ENCODE results near the gene NATD1.

NATD1 gene, protein sequence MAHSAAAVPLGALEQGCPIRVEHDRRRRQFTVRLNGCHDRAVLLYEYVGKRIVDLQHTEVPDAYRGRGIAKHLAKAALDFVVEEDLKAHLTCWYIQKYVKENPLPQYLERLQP

DNA sequence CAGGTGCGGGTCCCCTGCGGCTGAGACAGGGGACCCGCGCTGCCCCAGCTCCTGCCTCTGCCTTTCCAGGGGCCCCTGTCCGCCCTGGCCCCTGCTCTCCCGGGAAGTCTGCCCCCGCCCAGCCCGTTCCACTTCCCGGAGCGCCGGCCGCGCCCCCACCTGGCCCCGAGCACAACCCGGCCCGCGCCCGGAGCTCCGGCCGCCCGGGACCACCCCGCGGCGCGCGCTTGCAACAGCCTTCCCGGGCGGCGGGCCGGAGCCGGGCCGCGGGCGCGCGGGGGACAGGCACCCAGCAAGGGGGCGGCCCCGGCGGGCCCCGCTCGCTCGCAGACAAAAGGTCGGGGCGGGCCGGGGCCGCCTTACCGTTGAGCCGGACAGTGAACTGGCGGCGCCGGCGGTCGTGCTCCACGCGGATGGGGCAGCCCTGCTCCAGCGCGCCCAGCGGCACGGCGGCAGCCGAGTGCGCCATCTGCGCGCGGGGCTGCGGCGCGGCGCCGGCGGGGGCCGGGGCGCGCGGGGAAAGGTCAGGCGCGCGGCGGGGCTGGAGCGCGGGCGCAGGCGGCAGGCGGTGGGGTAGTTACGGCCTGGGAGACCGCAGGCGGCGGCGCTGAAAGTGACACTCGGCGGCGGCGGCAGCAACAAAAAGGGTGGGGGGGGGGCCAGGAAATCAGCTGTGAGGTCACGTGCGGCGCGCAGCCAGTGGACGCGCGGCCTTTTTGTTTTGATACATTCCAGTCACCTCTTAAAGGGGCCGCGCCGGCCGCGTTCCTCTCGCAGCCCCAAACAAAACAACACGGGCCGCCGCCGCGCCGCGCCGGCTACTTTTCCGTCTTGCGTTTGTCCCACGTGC lies at the start of gene NATD1:
Gene NATD1 (minus strand): TSS at position 615 of the 850 bp plus-strand sequence. CDS start 146 bp downstream, at position 469.
- peak; percentile 94 for DNase-seq

DNA sequence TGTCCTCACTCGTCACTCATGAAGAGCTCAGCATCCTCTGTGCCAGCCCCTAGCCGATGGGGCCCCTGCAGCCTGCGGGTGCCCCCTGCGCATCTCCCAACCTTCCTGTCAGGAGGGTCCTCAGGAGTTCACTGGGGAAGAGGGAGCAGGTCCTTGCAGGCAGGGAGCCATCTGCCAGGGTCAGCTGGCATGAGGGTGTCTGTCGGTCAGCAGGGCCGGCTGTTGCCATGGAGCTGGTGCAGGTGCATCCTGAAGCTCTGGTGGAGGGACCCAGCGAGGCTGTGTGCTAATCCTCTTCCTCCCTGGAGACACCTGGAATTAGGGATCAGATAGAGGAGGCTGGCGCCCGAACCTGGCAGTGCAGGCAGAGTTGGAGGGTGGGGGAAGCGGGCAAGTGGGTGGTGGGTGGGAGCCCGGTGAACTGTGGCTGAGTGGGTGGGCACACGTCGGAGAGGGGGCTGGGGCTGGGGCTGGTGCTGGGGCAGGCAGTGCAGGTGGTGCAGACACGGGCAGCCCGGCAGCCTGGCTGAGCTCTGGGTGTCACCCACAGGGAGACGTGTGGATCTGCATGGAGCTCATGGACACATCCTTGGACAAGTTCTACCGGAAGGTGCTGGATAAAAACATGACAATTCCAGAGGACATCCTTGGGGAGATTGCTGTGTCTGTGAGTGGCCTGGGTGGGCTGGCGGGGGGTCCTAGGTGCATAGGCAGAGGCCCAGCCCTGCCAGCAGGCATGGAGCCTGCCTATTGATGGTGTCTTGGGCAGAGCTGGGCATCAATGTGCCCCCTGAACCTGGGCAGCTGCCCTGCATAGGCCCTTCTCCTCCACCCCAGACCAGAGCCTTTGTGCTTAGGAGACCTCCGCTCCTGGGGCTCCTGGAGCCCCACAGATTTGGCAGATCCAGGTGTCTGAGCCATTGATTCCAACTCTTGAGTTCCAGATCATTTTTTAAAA lies 48.7 kb upstream of the NATD1 start:
- no peak for DNase-seq

DNA sequence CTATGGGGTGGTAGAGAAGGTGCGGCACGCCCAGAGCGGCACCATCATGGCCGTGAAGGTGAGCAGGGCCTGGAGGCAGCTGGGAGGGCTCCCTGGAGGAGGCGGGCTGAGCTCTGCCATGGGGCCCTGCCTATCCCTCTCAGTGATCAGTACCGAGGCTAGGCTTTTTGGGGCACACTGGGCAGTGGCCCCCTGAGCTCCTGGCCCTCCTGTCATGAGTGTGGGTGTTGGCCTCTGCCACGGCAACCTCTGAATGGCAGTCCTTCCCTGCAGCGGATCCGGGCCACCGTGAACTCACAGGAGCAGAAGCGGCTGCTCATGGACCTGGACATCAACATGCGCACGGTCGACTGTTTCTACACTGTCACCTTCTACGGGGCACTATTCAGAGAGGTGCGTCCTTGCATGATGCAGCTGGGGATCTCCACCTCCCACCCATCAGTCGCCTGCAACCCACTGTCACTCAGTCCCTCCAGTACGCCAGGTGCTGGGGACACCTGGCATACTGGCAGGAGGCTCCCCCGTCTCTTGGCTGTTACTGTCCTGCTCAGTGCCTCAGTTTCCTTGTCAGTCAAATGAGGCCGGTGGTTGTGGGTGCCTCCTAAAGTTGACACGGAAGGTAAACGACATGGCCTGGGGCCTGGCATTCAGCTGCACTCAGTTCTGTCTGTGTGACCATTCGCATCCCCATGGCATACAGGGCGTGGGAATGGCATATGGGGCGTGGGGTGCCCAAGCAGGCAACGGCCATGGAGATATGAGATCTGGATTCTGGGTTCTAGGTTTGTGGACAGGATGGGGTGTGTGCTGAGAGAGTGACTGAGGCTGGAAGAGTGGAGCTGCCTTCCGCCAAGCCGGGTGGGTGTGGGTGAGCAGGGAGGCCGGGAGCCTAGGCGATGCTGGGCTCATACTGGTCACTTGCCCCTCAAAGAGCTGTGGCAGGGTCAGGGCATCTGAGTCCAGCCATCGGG lies 47.7 kb upstream of the NATD1 start:
- DNase-seq: no peak

DNA sequence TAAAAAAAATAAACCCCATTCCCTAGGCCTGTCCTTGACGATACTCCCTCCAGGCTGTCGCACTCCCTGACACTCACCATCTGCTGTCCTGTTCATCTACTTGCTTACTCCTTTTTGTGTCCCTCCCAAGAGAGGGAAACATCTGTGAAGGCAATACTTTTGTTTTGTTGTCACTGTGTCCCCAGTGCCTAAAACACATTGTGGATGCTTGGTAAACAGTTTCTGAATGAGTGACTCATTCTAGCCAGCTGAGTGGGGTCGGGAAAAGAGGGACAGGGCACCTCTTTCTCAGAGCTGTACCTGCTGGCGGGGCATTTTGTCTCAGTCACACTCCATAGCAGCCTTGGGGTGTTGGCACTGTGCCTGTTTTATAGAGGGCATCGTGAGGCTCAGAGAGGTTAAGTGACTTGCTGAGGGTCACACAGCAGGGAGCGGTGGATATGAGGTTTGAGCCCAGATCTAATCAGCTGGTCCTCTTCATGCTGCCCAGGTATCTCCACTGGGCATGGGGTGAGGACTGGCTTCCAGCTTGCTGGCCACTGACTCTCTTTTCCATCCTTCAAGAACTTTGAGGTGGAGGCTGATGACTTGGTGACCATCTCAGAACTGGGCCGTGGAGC lies 46.9 kb upstream of the NATD1 start:
- no peak for DNase-seq

DNA sequence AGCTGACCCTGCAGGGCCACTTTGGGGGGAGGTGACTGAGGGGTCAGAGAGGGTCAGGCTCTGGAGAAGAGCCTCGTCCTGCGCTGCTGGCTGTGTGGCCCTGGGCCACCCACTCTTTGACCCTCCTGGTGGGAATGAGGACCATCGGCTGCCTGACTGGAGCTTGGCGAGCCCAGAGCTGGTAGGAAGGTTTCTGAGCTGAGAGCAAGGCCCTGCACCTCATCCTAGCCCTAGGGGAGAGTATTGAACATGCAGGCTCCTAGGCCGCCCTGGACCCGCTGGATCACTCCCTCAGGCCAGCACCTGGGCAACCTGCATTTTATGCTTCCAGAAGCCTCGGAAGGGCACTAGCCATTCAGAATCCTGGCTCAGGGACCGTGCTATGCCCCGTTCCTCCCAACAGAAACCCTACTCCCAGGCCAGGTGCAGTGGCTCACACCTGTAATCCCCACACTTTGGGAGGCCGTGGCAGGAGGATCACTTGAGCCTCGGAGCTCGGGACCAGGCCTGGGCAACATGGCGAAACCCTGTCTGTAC lies 45.8 kb upstream of the NATD1 start:
- no peak for DNase-seq

DNA sequence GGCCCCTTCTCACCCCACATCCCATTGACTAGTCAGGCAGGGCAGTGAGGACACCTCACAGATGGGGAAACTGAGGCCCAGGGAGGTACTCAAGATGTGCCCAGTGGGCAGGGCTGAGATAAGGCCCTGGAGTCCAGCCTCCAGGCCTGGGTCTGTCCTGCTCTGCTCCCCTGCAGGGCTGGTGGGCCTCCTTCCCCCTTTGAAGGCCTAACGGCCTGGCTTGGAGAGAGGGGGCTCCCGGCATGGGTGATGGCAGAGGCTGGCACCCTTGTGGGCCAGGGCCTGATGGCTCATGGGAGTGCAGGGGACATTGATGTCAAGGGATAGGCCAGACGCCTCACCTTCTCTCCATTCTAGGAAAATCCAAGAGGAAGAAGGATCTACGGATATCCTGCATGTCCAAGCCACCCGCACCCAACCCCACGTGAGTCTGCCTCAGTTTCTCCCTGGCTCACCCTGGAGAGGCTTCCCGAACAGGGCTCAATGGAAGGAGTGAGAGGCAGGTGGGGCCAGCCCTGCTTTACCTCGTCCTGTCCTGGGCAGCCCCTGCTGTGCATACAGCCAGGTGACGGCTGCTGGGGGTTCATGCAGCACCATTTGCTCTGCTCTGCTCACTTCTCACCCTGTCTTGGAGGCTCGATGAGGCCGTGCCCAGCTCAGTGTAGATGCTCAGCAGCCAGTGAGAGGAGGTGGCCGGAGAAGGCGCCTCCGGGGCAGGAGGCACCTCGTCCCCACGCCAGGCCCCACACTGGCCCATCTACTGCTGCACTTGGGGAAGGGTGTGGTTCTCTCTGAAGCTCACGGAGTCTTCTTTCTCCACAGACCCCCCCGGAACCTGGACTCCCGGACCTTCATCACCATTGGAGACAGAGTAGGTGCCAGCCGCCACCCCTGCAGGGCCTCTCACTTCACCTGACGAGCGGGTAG lies 45.1 kb upstream of the NATD1 start:
- no peak for DNase-seq

DNA sequence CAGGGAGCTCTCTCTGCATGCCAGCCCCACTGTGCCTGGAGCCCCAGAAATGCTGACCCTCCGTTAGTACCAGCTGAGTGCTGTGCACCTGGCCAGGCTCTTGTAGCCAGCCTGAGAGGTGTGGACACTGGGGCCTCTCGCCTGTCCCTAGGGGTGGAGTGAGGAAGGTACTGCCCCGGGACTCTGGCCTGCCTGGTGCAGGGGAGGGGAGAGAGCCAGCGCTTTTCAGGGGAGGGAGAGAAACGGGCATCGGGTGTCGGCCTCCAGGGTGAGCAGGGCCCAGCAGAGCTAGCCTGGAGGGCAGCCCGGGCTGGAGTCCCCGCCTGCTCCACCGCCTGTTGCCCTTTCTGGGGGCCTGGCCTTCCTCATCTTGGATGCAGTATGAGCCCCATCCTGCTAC lies 44.4 kb upstream of the NATD1 start:
- no peak for DNase-seq

DNA sequence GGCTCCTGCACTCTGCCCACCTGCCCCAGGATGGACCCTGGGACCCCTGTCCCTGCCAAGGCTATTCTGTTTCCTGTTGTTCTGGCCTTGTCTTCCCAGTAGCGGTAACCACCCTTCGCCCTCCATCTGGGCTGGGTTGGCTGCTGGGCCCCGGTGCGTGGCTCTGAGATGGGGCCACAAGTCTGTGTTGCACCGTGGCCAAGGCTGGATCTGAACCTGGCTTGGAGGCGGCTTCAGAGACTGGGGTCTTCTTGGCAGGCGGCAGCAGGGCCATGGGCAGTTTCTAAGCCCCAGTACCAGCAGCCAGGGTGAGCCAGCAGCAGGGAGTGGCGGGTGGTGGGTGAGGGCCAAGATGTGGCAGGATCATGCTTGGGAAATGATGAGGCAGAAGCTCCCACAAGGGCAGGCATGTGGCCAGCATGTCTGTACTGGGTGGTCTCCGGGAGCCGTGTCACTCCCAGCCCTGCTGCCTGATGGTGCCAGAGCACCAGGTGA lies 43.9 kb upstream of the NATD1 start:
- no peak for DNase-seq

DNA sequence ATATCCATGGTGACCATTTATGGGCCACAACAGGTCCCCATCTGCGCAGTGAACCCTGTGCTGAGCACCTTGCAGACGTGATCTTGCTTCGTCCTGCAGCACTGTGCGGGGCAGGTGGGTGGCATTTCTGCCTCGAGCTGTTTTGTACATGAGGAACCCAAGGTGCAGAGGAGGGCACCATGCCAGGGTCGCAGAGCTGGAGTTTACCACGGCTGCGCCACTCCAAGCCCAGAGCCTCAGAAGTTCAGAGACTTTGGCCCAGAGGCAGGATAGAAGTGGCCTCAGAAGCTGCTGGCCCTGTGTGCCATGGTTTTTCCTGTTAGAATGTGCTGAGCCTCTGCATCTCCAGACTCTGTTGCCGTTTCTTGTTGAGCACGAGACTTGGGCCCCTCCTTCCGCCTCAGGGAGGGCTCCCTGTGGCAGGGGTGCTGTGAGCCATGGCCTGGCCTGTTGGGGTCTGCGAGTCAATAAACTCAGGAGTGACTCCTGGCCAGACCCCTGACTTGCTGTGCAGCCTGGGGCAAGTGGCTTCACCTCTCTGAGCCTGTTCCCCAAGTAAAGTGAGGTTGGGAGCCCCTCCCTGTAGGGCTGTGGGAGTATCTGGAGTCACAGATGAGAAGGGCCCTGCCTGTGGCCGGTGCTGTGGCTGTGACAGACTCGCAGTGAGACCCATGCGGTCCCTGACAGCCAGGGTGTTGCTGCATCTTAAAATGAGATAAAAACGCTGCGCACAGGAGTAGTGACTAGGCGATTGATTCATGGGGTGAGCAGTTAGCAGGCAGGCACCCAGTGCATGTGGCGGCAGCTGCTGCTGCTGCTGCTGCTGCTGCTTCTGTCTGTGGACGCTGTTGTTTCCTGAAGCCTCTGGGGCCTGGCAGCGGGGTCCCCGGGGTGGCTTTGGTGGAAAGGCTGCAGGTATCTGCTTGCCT lies 43.2 kb upstream of the NATD1 start:
- no peak for DNase-seq

DNA sequence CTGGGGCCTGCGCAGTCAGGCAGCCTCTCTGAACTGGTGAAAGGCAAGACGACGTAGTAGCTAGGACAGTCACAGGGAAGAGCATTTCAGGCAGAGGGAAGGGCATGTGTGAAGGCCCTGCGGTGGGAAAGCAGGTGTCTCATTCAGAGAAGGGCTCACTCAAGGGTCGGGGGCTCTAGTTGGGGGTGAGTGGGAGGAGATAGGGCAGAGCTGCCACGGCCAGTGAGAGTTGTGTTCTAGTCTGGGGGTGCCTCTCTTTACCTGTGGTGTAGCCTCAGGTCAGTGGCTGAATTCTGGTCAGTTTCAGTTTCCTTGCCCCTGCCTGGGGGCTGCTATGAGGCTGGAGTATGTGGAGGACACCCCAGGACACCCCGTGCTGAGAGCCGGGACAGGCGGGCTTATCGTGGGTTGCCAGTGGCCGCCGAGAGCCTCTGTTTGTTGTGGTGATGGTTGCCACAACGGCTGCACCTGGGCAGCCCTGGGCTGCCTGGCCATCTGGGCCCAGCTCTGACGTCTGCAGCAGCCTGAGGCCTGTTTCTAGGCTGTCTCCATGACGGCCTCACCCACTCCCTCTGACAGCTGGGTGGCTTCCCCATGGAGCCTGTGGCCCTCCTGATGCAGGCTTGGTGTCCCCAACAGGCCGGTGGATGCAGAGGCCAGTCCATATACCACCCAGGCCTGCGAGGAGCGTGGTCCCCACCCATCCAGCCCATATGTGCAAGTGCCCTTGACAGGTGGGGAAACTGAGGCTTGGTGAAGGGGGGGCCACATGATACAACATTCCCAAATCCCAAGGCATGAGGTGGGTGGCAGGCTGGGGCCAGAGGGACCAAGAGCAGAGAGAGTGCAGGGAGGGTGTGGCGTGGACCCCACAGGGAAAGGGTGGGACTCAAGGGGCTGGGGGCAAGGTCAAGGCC lies 42.1 kb upstream of the NATD1 start:
- DNase-seq: peak; percentile 73

DNA sequence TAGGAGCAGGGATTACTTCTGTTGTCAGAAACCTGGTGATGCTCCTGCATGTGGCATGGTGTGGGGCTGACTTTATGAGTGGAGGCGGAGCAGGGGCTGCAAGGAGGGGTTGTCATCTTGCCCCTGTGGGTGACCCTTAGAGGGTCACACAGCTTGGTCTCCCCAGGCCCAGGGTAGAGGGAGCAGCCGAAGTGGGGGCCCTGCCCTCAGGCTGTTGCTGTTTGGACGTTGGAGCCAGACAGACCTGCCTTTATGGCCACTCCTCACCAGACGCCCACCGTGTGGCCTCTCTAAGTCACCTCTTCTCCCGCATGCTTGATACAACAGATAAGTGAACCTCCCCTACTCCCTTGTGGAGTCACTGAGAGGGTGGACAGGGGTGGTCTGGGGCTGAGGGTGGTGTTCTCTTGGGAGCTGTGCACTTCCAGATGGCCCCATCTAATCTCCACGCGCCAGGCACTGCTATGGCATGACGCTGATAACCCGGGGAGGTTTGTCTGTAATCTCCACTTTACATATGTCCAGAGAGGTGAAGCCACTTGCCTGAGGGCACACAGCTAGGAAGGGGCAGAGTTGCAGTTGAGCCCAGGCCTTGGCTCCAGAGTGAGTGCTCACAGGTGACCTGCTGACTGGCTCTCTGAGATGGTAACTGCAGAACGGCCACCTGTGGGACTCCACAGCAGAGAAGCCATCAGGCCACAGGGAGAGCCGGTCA lies 41.3 kb upstream of the NATD1 start:
- no peak for DNase-seq

DNA sequence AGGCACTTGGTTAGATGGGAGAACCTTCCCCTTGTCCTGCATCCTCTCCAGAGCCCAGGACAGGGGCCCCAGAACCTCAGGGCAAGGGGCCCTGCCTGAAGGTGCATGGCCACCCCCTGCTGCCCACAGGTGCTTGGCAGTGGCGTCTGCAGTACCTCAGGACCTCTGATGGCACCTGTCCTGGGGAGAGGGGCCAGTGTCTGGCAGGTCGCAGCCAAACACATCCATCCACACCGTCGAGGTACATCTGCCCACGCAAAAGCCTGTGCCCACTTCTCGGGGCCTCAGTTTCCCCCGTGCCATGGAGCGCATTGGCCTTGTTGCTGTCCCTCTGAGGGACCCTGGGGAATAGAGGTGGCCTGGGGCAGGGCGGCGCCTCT lies 40.6 kb upstream of the NATD1 start:
- no peak for DNase-seq

DNA sequence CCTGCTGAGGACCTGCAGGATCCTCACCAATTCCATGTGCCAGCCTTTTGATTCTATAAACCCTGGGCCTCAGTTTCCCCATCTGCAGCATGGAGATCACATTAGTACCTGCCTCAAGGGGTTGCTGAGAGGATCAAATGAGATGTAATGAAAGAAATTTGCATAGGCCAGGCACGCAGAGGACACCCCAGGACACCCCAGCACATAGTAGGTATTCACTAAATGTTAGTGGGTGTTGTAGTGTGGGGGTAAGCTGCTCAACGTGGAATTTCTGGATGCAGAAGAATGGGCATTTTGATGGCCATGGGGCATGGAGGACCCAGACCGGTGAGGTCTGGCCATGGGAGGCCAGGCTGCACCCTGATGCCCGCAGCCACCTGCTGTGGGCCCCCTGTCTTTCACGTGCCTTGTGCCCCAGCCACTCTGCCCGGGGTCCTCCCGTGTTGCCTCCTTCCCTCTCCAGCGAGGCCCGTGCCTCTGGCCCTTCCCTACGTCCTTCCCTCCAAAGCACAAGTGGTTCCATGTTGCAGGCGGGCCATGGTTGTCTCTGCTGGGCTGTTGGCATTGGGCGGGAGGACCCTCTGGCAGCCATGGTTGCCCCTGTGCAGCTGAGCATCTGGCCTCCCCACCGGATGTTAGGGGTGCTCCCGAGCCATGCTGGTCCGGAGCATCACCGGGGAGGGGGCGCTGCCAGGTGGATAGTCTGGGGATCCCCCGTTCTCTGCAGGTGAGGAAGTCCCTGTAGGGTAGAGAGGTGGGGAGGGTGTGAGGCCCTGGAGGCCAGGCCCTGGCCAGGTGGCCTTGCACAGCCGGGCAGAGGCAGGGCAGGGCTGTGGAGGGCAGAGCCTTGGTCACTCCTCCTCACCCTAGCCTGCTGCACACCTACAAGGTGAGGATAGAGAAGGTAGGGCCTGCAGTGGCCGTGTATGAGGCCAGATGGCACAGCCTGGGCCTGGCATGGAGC lies 39.9 kb upstream of the NATD1 start:
- DNase-seq: no peak

DNA sequence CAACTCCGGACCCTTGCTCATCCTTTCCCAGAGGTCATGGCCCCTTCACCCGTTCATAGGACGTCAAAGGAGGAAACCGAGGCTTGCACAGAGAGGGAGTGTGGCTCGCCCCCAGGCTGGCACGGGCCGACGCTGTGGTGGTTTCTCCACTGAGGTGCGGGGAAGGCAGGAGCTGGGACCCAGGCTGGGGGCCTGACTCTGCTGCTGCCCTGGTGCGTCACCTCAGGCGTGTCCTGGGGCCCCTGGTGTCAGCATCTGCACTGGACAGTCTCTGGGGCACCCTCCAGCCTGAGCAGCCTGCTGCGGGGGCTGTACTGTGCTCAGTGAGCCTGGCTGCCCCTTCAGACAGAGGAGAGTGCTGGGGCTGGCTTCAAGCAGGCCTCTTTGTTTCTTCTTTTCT lies 38.7 kb upstream of the NATD1 start:
- DNase-seq: no peak

DNA sequence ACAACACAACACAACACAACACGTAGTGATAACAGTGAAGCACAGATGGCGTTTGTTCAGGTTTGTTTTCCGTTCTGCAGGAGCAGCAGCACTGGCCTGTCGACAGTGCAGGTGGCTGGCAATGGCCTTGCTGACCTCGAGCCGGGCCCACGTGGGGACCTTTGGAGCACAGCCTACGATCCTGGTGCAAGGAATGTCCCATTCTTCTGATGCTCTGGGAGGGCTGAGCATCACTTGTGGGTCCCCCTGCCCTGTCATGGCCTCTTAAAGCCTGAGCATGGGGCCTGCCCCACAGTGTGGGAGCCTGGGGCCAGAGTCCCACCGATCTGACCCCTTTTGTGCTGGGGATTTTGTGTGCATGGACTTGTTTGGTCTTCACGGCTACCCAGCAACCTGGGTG lies 38.1 kb upstream of the NATD1 start:
- no peak for DNase-seq

Data from islet precursor cell (in vitro differentiated cells).